HepG2 (cell line): ENCODE results near the gene PRKACA. TPM values are rescaled to one million over a fixed set of nuclear protein-coding genes. Genes with fewer than 3 reads are reported as not detected.

ENCODE experiments used
- ATAC-seq: fragments of 200-7000 bp; cut with Tn5 transposase; 3 replicates; pipeline ENCODE4 v1.9.1; 2020; ENCODE audit warnings: mild to moderate bottlenecking, moderate library complexity
- BruUV-seq: library from RNA; stranded (reverse); fragments of 400-500 nt; replicated peaks from 2 replicates; lab custom pipeline; 2021; lab: Mats Ljungman, UMichigan
- CTCF ChIA-PET: fragments of 300-600 bp; formaldehyde crosslinking; extraction: SDS; loops from one replicate; lab custom pipeline; 2021; ENCODE audit warnings: low total read pairs, inconsistent platforms, low intra/inter-chr PET ratio; lab: Yijun Ruan, JAX
- POLR2A ChIA-PET: fragments of 350-600 bp; sonication (Branson Sonifier 250); formaldehyde crosslinking; loops from one replicate; lab custom pipeline; 2020; ENCODE audit warnings: antibody characterized with exemption, inconsistent platforms; lab: Yijun Ruan, JAX
- DNase-seq: peaks from one replicate; pipeline ENCODE4 v3.0.0-alpha.2; 2015; ENCODE audit warnings: low spot score
- FAIRE-seq: peaks from 3 replicates; lab custom pipeline; 2011; peaks lifted over from hg19 to GRCh38; lab: Jason Lieb, UNC
- H2AFZ ChIP-seq: one replicate; pipeline ENCODE4 v1.6.1; 2011; ENCODE audit warnings: low read length, inconsistent platforms
- H3K27ac ChIP-seq: fragments of 300-600 bp; 3 replicates; pipeline ENCODE4 v1.8.0; 2011; ENCODE audit warnings: mixed run types, mild to moderate bottlenecking, mixed read lengths, low read length, inconsistent platforms; ENCODE audit not compliant: insufficient read depth; ENCODE audit errors: extremely low read length
- H3K27me3 ChIP-seq, 2 experiments: fragments of 200-600 bp in 1 of 2; 2 replicates in 1 of 2; 3 replicates in 1 of 2; pipeline versions ENCODE4 v1.6.0 to v1.8.0; 2011; ENCODE audit warnings: low read length in 2 of 2, mild to moderate bottlenecking in 2 of 2, moderate library complexity in 2 of 2, inconsistent platforms in 1 of 2; ENCODE audit not compliant: insufficient read depth in 2 of 2, control insufficient read depth in 1 of 2
- H3K36me3 ChIP-seq, 2 experiments: fragments of 200-600 bp in 1 of 2; replicated peaks in 1 of 2; 2 replicates in 1 of 2; 3 replicates in 1 of 2; pipeline versions ENCODE4 v1.5.1 to v1.8.0; 2011; ENCODE audit warnings: low read length in 2 of 2, inconsistent platforms in 1 of 2; ENCODE audit not compliant: insufficient read depth in 2 of 2, control insufficient read depth in 1 of 2
- H3K4me1 ChIP-seq: 2 replicates; pipeline ENCODE4 v1.5.1; 2012; ENCODE audit warnings: low read length, inconsistent platforms; ENCODE audit not compliant: insufficient read depth
- H3K4me2 ChIP-seq: 2 replicates; pipeline ENCODE4 v1.6.0; 2011; ENCODE audit warnings: low read depth, low read length, inconsistent platforms
- H3K4me3 ChIP-seq, 3 experiments: fragments of 200-600 bp in 1 of 3; sonication (generic), shearing (Covaris generic) in 1 of 3; replicated peaks in 1 of 3; 2 replicates each; pipeline ENCODE4 v1.5.1; 2011 to 2016; ENCODE audit warnings: low read length in 3 of 3, inconsistent platforms in 2 of 3, low read depth in 2 of 3, mild to moderate bottlenecking in 2 of 3, control low read depth in 1 of 3, mixed read lengths in 1 of 3; ENCODE audit not compliant: insufficient read depth in 1 of 3
- H3K79me2 ChIP-seq: one replicate; pipeline ENCODE4 v1.6.1; 2011; ENCODE audit warnings: low read length, inconsistent platforms; ENCODE audit not compliant: insufficient read depth
- H3K9ac ChIP-seq: 2 replicates; pipeline ENCODE4 v1.6.0; 2011; ENCODE audit warnings: mild to moderate bottlenecking, low read depth, low read length, inconsistent platforms; ENCODE audit not compliant: insufficient read depth
- H3K9me3 ChIP-seq: 2 replicates; pipeline ENCODE4 v1.5.1; 2012; ENCODE audit warnings: mild to moderate bottlenecking, low read length
- H4K20me1 ChIP-seq: 2 replicates; pipeline ENCODE4 v1.6.0; 2011; ENCODE audit warnings: inconsistent platforms, mild to moderate bottlenecking, low read length, moderate library complexity; ENCODE audit not compliant: insufficient read depth
- ARID5B ChIP-seq: IDR thresholded peaks from 2 replicates; pipeline ENCODE4 v1.4.0; 2020; ENCODE audit warnings: mild to moderate bottlenecking, missing genetic modification reagents
- CBFB ChIP-seq: sonication (generic); formaldehyde crosslinking; IDR thresholded peaks from 2 replicates; pipeline ENCODE4 v1.4.0; 2020; ENCODE audit warnings: missing genetic modification reagents
- E2F1 ChIP-seq: sonication (generic); formaldehyde crosslinking; IDR thresholded peaks from 2 replicates; pipeline ENCODE4 v1.5.0; 2020; ENCODE audit warnings: missing genetic modification reagents
- FOXP1 ChIP-seq, 2 experiments: fragments of 450-650 bp in 1 of 2; IDR thresholded peaks; 2 replicates each; pipeline ENCODE4 v1.6.1; 2017 to 2018; ENCODE audit warnings: antibody characterized with exemption in 1 of 2
- IKZF4 ChIP-seq: sonication (generic); formaldehyde crosslinking; IDR thresholded peaks from 2 replicates; pipeline ENCODE4 v1.5.1; 2020; ENCODE audit warnings: borderline replicate concordance, mild to moderate bottlenecking, low read depth, missing genetic modification reagents; ENCODE audit errors: not compliant biosample characterization
- IKZF5 ChIP-seq: IDR thresholded peaks from 2 replicates; pipeline ENCODE4 v1.6.1; 2018; ENCODE audit warnings: missing genetic modification reagents, mild to moderate bottlenecking, missing compliant biosample characterization
- POLR2AphosphoS5 ChIP-seq: IDR thresholded peaks from 2 replicates; pipeline ENCODE4 v1.6.1; 2012; ENCODE audit warnings: low read depth, low read length
- PRDM4 ChIP-seq: sonication (generic); formaldehyde crosslinking; IDR thresholded peaks from 2 replicates; pipeline ENCODE4 v1.9.0; 2021; ENCODE audit warnings: missing genetic modification reagents, borderline replicate concordance
- RAD51 ChIP-seq: fragments of 450-650 bp; IDR thresholded peaks from 2 replicates; pipeline ENCODE4 v1.6.1; 2016; ENCODE audit warnings: borderline replicate concordance
- TBX2 ChIP-seq: sonication (generic); formaldehyde crosslinking; IDR thresholded peaks from 2 replicates; pipeline ENCODE4 v1.5.0; 2020; ENCODE audit warnings: missing genetic modification reagents, mild to moderate bottlenecking, borderline replicate concordance
- ZBTB2 ChIP-seq: sonication (generic); formaldehyde crosslinking; IDR thresholded peaks from 2 replicates; pipeline ENCODE4 v1.8.0; 2022; ENCODE audit warnings: low read depth, missing genetic modification reagents
- ZNF44 ChIP-seq: sonication (generic); formaldehyde crosslinking; IDR thresholded peaks from 2 replicates; pipeline ENCODE4 v1.5.1; 2020; ENCODE audit warnings: mild to moderate bottlenecking, missing genetic modification reagents
- ZNF616 ChIP-seq: sonication (generic); formaldehyde crosslinking; IDR thresholded peaks from 2 replicates; pipeline ENCODE4 v1.5.0; 2020; ENCODE audit warnings: low read depth, mild to moderate bottlenecking, missing genetic modification reagents
- ZNF777 ChIP-seq: sonication (generic); formaldehyde crosslinking; IDR thresholded peaks from 2 replicates; pipeline ENCODE4 v1.4.0; 2020; ENCODE audit warnings: missing genetic modification reagents
- WGBS: methylation state at CpG from one replicate; pipeline ENCODE4 v1.1.6; 2017; ENCODE audit warnings: low lambda C conversion rate; 5-methylcytosine and 5-hydroxymethylcytosine counted together
- in situ Hi-C: cut with HindIII; loops from 2 replicates; pipeline ENCODE4 v1.10.0; 2017; ENCODE audit warnings: low pct_unique_long_range_greater_than_20kb; ENCODE audit not compliant: extremely low pct_ligation_motif_present
- intact Hi-C: fragments of 100-400 bp; cut with micrococcal nuclease; formaldehyde crosslinking; loops from one replicate; pipeline ENCODE4 v1.10.0; 2022; ENCODE audit not compliant: unreplicated experiment
- polyA plus RNA-seq, 8 experiments: library from polyadenylated mRNA; depleted of rRNA in 3 of 8; stranded (reverse) in 7 of 8; unstranded in 1 of 8; fragments of >200 nt; fragmentation: Illumina TruSeq in 4 of 8; extraction: Trizol in 4 of 8; gene quantifications; 2 replicates each; pipeline versions ENCODE4 v1.2.1 to v1.2.3, GENCODE V29; 2011 to 2016; ENCODE audit warnings: low read depth in 4 of 8, missing spikeins in 1 of 8, mixed read lengths in 1 of 8; ENCODE audit not compliant: insufficient read depth in 1 of 8
- total RNA-seq, 5 experiments: library from RNA; depleted of rRNA; stranded (reverse); fragments of >200 nt; fragmentation: Illumina TruSeq; extraction: Trizol; gene quantifications; 2 replicates each; pipeline ENCODE4 v1.2.3, GENCODE V29; 2016; ENCODE audit warnings: low read depth in 1 of 5

The PRKACA gene
- total and polyA plus RNA-seq, 2 of the 13 experiments (the other 11 are each of a cell fraction or from before 2014, with no cell fraction given), result 11.0 to 18.2 TPM

- no peak for TF ChIP-seq ARID5B
Measured at GRCh38 chr19:14122924-14123323, 5.4 kb upstream of the PRKACA start (continued).

- Histone ChIP-seq H3K4me3 (no peak overlapping the region), H3K9ac (no peak overlapping the region), H3K9me3 (no peaks in the 10 kb centered on the region), H4K20me1 (no peaks in the 10 kb centered on the region), H3K27ac (no peak overlapping the region), H3K4me2 (no peak overlapping the region), H3K79me2 (peaks cover 12% of the 10 kb centered on the region), H3K4me1 (peaks cover 32% of the 10 kb centered on the region), H3K36me3 (peaks cover 0 to 4% of the 10 kb centered on the region in 2 experiments; a peak in 2 of 5 replicates), H3K27me3 (no peaks in the 10 kb centered on the region; a peak in 1 of 5 replicates), H2AFZ (no peak overlapping the region)
- DNase-seq (no peak), ATAC-seq (no peak), FAIRE-seq (no peak)
- BruUV-seq, result no TSS peak
- ChIA-PET POLR2A (no interaction called here), CTCF (no interaction called here)
- in situ Hi-C loops (no loop called here), intact Hi-C loops (no loop called here)
- 100% methylated on average over 7 of the region's 7 CpGs for WGBS
- TF ChIP-seq TBX2 (CRISPR knock-in tag) (no peak), CBFB (CRISPR knock-in tag) (no peak), RAD51 (no peak), ZBTB2 (no peak), E2F1 (CRISPR knock-in tag) (no peak), IKZF4 (CRISPR knock-in tag) (no peak), PRDM4 (CRISPR knock-in tag) (no peak), IKZF5 (CRISPR knock-in tag) (no peak), FOXP1 (IDR thresholded peaks at IDR 0.05) (no peak), FOXP1 (CRISPR knock-in tag; IDR thresholded peaks at IDR 0.05) (no peak), POLR2AphosphoS5 (no peak), ZNF777 (CRISPR knock-in tag) (no peak), ZNF616 (no peak), ZNF44 (CRISPR knock-in tag) (no peak)
Measured at GRCh38 chr19:14120497-14120780, 2.9 kb upstream of the PRKACA start.
